Neural crest cell (in vitro differentiated cells): Measurements from ENCODE around the gene RAB17. TPM values are rescaled to one million over a fixed set of nuclear protein-coding genes. Genes with fewer than 3 reads are reported as not detected.

Experiments
- DNase-seq: peaks from one replicate; pipeline ENCODE4 v3.0.0; 2021; ENCODE audit warnings: low read depth, mixed read lengths, low spot score
- H3K27ac Mint-ChIP-seq: one replicate; pipeline ENCODE4 v1.8.0; 2021; ENCODE audit warnings: mild to moderate bottlenecking, mixed read lengths; ENCODE audit not compliant: unreplicated experiment
- H3K27me3 Mint-ChIP-seq: 2 replicates; pipeline ENCODE4 v1.8.0; 2021; ENCODE audit warnings: low read depth, mild to moderate bottlenecking, mixed read lengths
- H3K36me3 Mint-ChIP-seq: 2 replicates; pipeline ENCODE4 v1.8.0; 2021; ENCODE audit warnings: low read depth, mild to moderate bottlenecking, mixed read lengths
- H3K4me1 Mint-ChIP-seq: 2 replicates; pipeline ENCODE4 v1.8.0; 2021; ENCODE audit warnings: mixed read lengths
- H3K4me3 Mint-ChIP-seq: one replicate; pipeline ENCODE4 v1.8.0; 2021; ENCODE audit warnings: mild to moderate bottlenecking, mixed read lengths
- H3K9me3 Mint-ChIP-seq: 2 replicates; pipeline ENCODE4 v1.8.0; 2021; ENCODE audit warnings: mixed read lengths
- CTCF ChIP-seq: fragments of 200-600 bp; sonication (generic); conservative IDR thresholded peaks from 2 replicates; pipeline ENCODE4 v1.5.0; 2021; ENCODE audit warnings: antibody characterized with exemption, mild to moderate bottlenecking
- long read RNA-seq: library from polyadenylated mRNA; unstranded; transcript quantifications from one replicate; pipeline ENCODE4 v2.0.0, GENCODE V29; 2020
- total RNA-seq: library from RNA; stranded (reverse); gene quantifications from 2 replicates; pipeline ENCODE4 v1.2.1, GENCODE V29; 2021

The RAB17 gene
- not detected in 2 replicates for total RNA-seq
- long read RNA-seq = 0 reads

GRCh38 chr2:237590272-237591140 is at the start of gene RAB17:
Gene RAB17 (minus strand): TSS chr2:237590734. CDS start chr2:237586154, 4,580 bp downstream.
- H3K4me1 Mint-ChIP-seq = peaks cover 38% of the 10 kb centered on the region
- no peak within 1 kb of the TSS for H3K27ac Mint-ChIP-seq
- TF ChIP-seq CTCF = no peak
- no peaks in the 10 kb centered on the region for H3K36me3 Mint-ChIP-seq
- H3K27me3 Mint-ChIP-seq = no peaks in the 10 kb centered on the region
- no peak for DNase-seq
- H3K4me3 Mint-ChIP-seq = no peak within 1 kb of the TSS
- peaks cover 2% of the 10 kb centered on the region for H3K9me3 Mint-ChIP-seq

GRCh38 chr2:237639836-237640220 is 49.3 kb upstream of the RAB17 start:
- no peak for TF ChIP-seq CTCF
- DNase-seq = no peak
- no peak overlapping the region for H3K4me3 Mint-ChIP-seq
- H3K27me3 Mint-ChIP-seq = no peaks in the 10 kb centered on the region
- no peak overlapping the region for H3K27ac Mint-ChIP-seq
- H3K36me3 Mint-ChIP-seq = peaks cover 33% of the 10 kb centered on the region
- H3K4me1 Mint-ChIP-seq = peaks cover 4% of the 10 kb centered on the region
- H3K9me3 Mint-ChIP-seq = peaks cover 4% of the 10 kb centered on the region

GRCh38 chr2:237639052-237639835 is 48.7 kb upstream of the RAB17 start:
- TF ChIP-seq CTCF = no peak
- H3K27ac Mint-ChIP-seq = no peak overlapping the region
- DNase-seq = no peak
- no peak overlapping the region for H3K4me3 Mint-ChIP-seq
- H3K27me3 Mint-ChIP-seq = no peaks in the 10 kb centered on the region
- peaks cover 10% of the 10 kb centered on the region for H3K9me3 Mint-ChIP-seq
- peaks cover 35% of the 10 kb centered on the region for H3K36me3 Mint-ChIP-seq
- H3K4me1 Mint-ChIP-seq = peaks cover 4% of the 10 kb centered on the region

- peaks cover 33% of the 10 kb centered on the region for H3K36me3 Mint-ChIP-seq
These were observed 47.6 kb upstream of the RAB17 start for GRCh38 chr2:237638176-237638575.

More at GRCh38 chr2:237638176-237638575, 47.6 kb upstream of the RAB17 start:
- TF ChIP-seq CTCF = no peak
- H3K4me3 Mint-ChIP-seq = no peak overlapping the region
- DNase-seq = no peak
- H3K27me3 Mint-ChIP-seq = no peaks in the 10 kb centered on the region
- peaks cover 10% of the 10 kb centered on the region for H3K9me3 Mint-ChIP-seq
- H3K4me1 Mint-ChIP-seq = peaks cover 4% of the 10 kb centered on the region
- no peak overlapping the region for H3K27ac Mint-ChIP-seq
